K562 (cell line): ENCODE results near the gene CEP128. TPM values are rescaled to one million over a fixed set of nuclear protein-coding genes. Genes with fewer than 3 reads are reported as not detected.

Source experiments
- ATAC-seq: fragments of 200-7000 bp; cut with Tn5 transposase; 3 replicates; pipeline ENCODE4 v1.9.1; 2020; ENCODE audit warnings: moderate library complexity
- BruUV-seq: library from RNA; stranded (reverse); fragments of 400-500 nt; replicated peaks from 2 replicates; lab custom pipeline; 2021; lab: Mats Ljungman, UMichigan
- CTCF ChIA-PET: fragments of 300-600 bp; formaldehyde crosslinking; extraction: SDS; loops from one replicate; lab custom pipeline; 2021; ENCODE audit warnings: low intra/inter-chr PET ratio; lab: Yijun Ruan, JAX
- POLR2A ChIA-PET: fragments of 300-600, 350-650 bp; sonication (Branson Sonifier 250); formaldehyde crosslinking; extraction: SDS; loops from one replicate; lab custom pipeline; 2021; ENCODE audit warnings: antibody characterized with exemption, inconsistent platforms; lab: Yijun Ruan, JAX
- DNase-seq, 4 experiments: peaks; one replicate each; pipeline versions ENCODE4 v3.0.0 to v3.0.0-alpha.2; 2011 to 2018; ENCODE audit warnings: low spot score in 3 of 4, mixed read lengths in 3 of 4; ENCODE audit errors: extremely low read depth in 1 of 4
- FAIRE-seq: peaks from 2 replicates; lab custom pipeline; 2011; peaks lifted over from hg19 to GRCh38; lab: Jason Lieb, UNC
- H2AFZ ChIP-seq: 2 replicates; pipeline ENCODE4 v1.6.0; 2011; ENCODE audit warnings: low read depth, low read length, control low read depth, inconsistent platforms
- H3K27ac ChIP-seq: fragments of 200-600 bp; 3 replicates; pipeline ENCODE4 v1.8.0; 2011; ENCODE audit warnings: low read depth, mild to moderate bottlenecking, control low read depth, inconsistent platforms, low read length, moderate library complexity, mixed read lengths; ENCODE audit errors: extremely low read depth
- H3K27me3 ChIP-seq, 2 experiments: fragments of 300-600 bp in 1 of 2; 2 replicates in 1 of 2; 3 replicates in 1 of 2; pipeline versions ENCODE4 v1.6.0 to v1.8.0; 2011; ENCODE audit warnings: inconsistent platforms in 2 of 2, low read length in 2 of 2, mild to moderate bottlenecking in 1 of 2, mixed read lengths in 1 of 2, moderate library complexity in 1 of 2; ENCODE audit not compliant: control insufficient read depth in 2 of 2, insufficient read depth in 2 of 2
- H3K36me3 ChIP-seq: fragments of 300-600 bp; 3 replicates; pipeline ENCODE4 v1.8.0; 2011; ENCODE audit warnings: mild to moderate bottlenecking, low read length, inconsistent platforms; ENCODE audit not compliant: control insufficient read depth, insufficient read depth
- H3K4me1 ChIP-seq, 2 experiments: fragments of 200-600 bp in 1 of 2; replicated peaks in 1 of 2; 2 replicates in 1 of 2; 3 replicates in 1 of 2; pipeline versions ENCODE4 v1.5.1 to v1.8.0; 2011; ENCODE audit warnings: inconsistent platforms in 2 of 2, low read length in 2 of 2, mild to moderate bottlenecking in 1 of 2, mixed read lengths in 1 of 2, moderate library complexity in 1 of 2; ENCODE audit not compliant: control insufficient read depth in 2 of 2, insufficient read depth in 2 of 2
- H3K4me2 ChIP-seq: 2 replicates; pipeline ENCODE4 v1.6.1; 2011; ENCODE audit warnings: low read length, control low read depth, inconsistent platforms, mixed read lengths; ENCODE audit not compliant: insufficient read depth
- H3K4me3 ChIP-seq: fragments of 200-600 bp; sonication (generic), shearing (Covaris generic); 2 replicates; pipeline ENCODE4 v1.5.1; 2016; ENCODE audit warnings: control low read depth, inconsistent platforms
- H3K79me2 ChIP-seq: fragments of 200-600 bp; 3 replicates; pipeline ENCODE4 v1.8.0; 2011; ENCODE audit warnings: low read length, inconsistent platforms; ENCODE audit not compliant: control insufficient read depth, insufficient read depth
- H3K9ac ChIP-seq, 2 experiments: 2 replicates each; pipeline versions ENCODE4 v1.6.0 to v1.6.1; 2011; ENCODE audit warnings: low read depth in 2 of 2, low read length in 2 of 2, control low read depth in 1 of 2, inconsistent platforms in 1 of 2, mild to moderate bottlenecking in 1 of 2, mixed read lengths in 1 of 2; ENCODE audit not compliant: insufficient read depth in 1 of 2
- H3K9me1 ChIP-seq: one replicate; pipeline ENCODE4 v1.6.0; 2011; ENCODE audit warnings: inconsistent platforms, mild to moderate bottlenecking, low read length, moderate library complexity; ENCODE audit not compliant: control insufficient read depth, insufficient read depth
- H3K9me3 ChIP-seq: replicated peaks from 2 replicates; pipeline ENCODE4 v1.5.1; 2011; ENCODE audit warnings: low read depth, low read length, inconsistent platforms; ENCODE audit not compliant: control insufficient read depth, insufficient read depth
- H4K20me1 ChIP-seq: replicated peaks from 2 replicates; pipeline ENCODE4 v1.6.1; 2011; ENCODE audit warnings: low read length, inconsistent platforms, mixed read lengths; ENCODE audit not compliant: control insufficient read depth, insufficient read depth
- ATF1 ChIP-seq, 2 experiments: fragments of 450-650 bp in 1 of 2; IDR thresholded peaks; 2 replicates each; pipeline ENCODE4 v1.6.1; 2016; ENCODE audit warnings: missing compliant biosample characterization in 1 of 2, missing genetic modification characterization in 1 of 2
- DEAF1 ChIP-seq: fragments of 450-650 bp; formaldehyde crosslinking; IDR thresholded peaks from 2 replicates; pipeline ENCODE4 v1.4.0; 2020; ENCODE audit warnings: mild to moderate bottlenecking, moderate library complexity
- HLTF ChIP-seq: fragments of 450-650 bp; IDR thresholded peaks from 2 replicates; pipeline ENCODE4 v1.6.1; 2016
- NR2C1 ChIP-seq, 2 experiments: fragments of 450-650 bp; IDR thresholded peaks; 2 replicates each; pipeline ENCODE4 v1.6.1; 2017; ENCODE audit warnings: mild to moderate bottlenecking in 2 of 2, antibody characterized with exemption in 1 of 2, inconsistent platforms in 1 of 2, missing compliant biosample characterization in 1 of 2, missing genetic modification characterization in 1 of 2
- SOX6 ChIP-seq: fragments of 450-650 bp; IDR thresholded peaks from 2 replicates; pipeline ENCODE4 v1.6.1; 2014; ENCODE audit warnings: mild to moderate bottlenecking
- TAF15 ChIP-seq: fragments of 200-400 bp; formaldehyde crosslinking; IDR thresholded peaks from 2 replicates; pipeline ENCODE4 v1.6.1; 2017; ENCODE audit warnings: mild to moderate bottlenecking, low read depth, low read length, moderate library complexity
- TEAD2 ChIP-seq: fragments of 450-650 bp; IDR thresholded peaks from 2 replicates; pipeline ENCODE4 v1.6.1; 2016; ENCODE audit warnings: missing genetic modification characterization, control low read depth, missing compliant biosample characterization
- TFAP4 ChIP-seq: sonication (generic); formaldehyde crosslinking; IDR thresholded peaks from 2 replicates; pipeline ENCODE4 v1.8.0; 2022; ENCODE audit warnings: missing genetic modification reagents, mild to moderate bottlenecking, moderate library complexity, borderline replicate concordance
- USF1 ChIP-seq: sonication (generic); formaldehyde crosslinking; IDR thresholded peaks from 2 replicates; pipeline ENCODE4 v1.9.0; 2022; ENCODE audit warnings: mild to moderate bottlenecking, missing genetic modification reagents
- YY1 ChIP-seq, 3 experiments: IDR thresholded peaks; 2 replicates each; pipeline ENCODE4 v1.6.1; 2011; ENCODE audit warnings: low read length in 2 of 3, mild to moderate bottlenecking in 2 of 3, moderate library complexity in 2 of 3, borderline replicate concordance in 1 of 3, control low read depth in 1 of 3, low read depth in 1 of 3; ENCODE audit not compliant: insufficient read depth in 3 of 3, insufficient replicate concordance in 2 of 3, control insufficient read depth in 1 of 3, insufficient read length in 1 of 3; ENCODE audit errors: extremely low read depth in 1 of 3
- ZNF311 ChIP-seq: fragments of 250-450 bp; sonication (Bioruptor Pico); IDR thresholded peaks from 2 replicates; pipeline ENCODE4 v1.4.0; 2020; ENCODE audit warnings: mild to moderate bottlenecking, moderate library complexity
- ZNF77 ChIP-seq: fragments of 250-450 bp; sonication (Bioruptor Pico); IDR thresholded peaks from 2 replicates; pipeline ENCODE4 v1.5.0; 2020
- ZNF79 ChIP-seq: fragments of 250-450 bp; sonication (Bioruptor Pico); IDR thresholded peaks from 2 replicates; pipeline ENCODE4 v1.4.0; 2020; ENCODE audit warnings: low read depth, mild to moderate bottlenecking, moderate library complexity
- WGBS: fragments of 100-300 bp; shearing (Covaris generic); methylation state at CpG from one replicate; pipeline ENCODE4 v1.1.6; 2016; ENCODE audit warnings: low coverage, mixed read lengths; ENCODE audit not compliant: insufficient coverage; ENCODE audit errors: missing lambda C conversion rate; 5-methylcytosine and 5-hydroxymethylcytosine counted together
- in situ Hi-C: fragments of 300-500 bp; cut with MboI; formaldehyde crosslinking; loops from 4 replicates; pipeline ENCODE4 v1.15.0; 2018; ENCODE audit warnings: inconsistent platforms, mixed read lengths
- intact Hi-C: fragments of 100-400 bp; cut with micrococcal nuclease; formaldehyde crosslinking; loops from 2 replicates; pipeline ENCODE4 v1.14.2; 2022
- polyA plus RNA-seq, 8 experiments: library from polyadenylated mRNA; depleted of rRNA in 4 of 8; stranded (reverse) in 5 of 8; unstranded in 3 of 8; fragments of >200 nt; fragmentation: Nextera tagmentation in 2 of 8; fragmentation: Illumina TruSeq in 1 of 8; extraction: Ambion mirVana in 2 of 8; extraction: Trizol in 1 of 8; gene quantifications; 2 replicates each; pipeline versions ENCODE4 v1.2.1 to v1.2.3, GENCODE V29; 2011 to 2014; ENCODE audit warnings: inconsistent platforms in 1 of 8, missing spikeins in 1 of 8
- total RNA-seq, 7 experiments: library from RNA; depleted of rRNA in 6 of 7; stranded (reverse); fragments of >200 nt in 6 of 7; fragmentation: Illumina TruSeq in 2 of 7; extraction: Trizol in 2 of 7; gene quantifications; 2 replicates each; pipeline versions ENCODE4 v1.2.1 to v1.2.3, GENCODE V29; 2011 to 2021; ENCODE audit warnings: low replicate concordance in 1 of 7

CEP128 gene
- total and polyA plus RNA-seq, 9 of the 15 experiments (the other 6 are each of a cell fraction or from before 2014, with no cell fraction given): 2.3 to 9.2 (median 4.6) TPM

- BruUV-seq: no TSS peak
- peaks cover 0 to 9% of the 10 kb centered on the region in 2 experiments; a peak in 3 of 5 replicates for H3K4me1 ChIP-seq
- ChIA-PET CTCF (interaction anchor here (1.2 to 1.8 kb wide), 2 partner anchors 32 to 216 kb away, joined by 5 to 11 read pairs; no protein-coding TSS in a partner anchor), POLR2A (no interaction called here)
- no peak overlapping the region for H3K27ac ChIP-seq
- in situ Hi-C loops (loop anchor here (5.0 kb wide), 1 partner anchor 108 kb away; no protein-coding TSS in a partner anchor), intact Hi-C loops (loop anchor here (1.0 to 10.0 kb wide), 5 partner anchors 33 to 510 kb away; no protein-coding TSS in a partner anchor)
- H3K4me3 ChIP-seq: peak overlapping the region; percentile 51
- peak overlapping the region; percentile 75 for H3K4me2 ChIP-seq
- FAIRE-seq: peak; percentile 81
- H3K9me3 ChIP-seq: no peaks in the 10 kb centered on the region
- no peaks in the 10 kb centered on the region for H3K79me2 ChIP-seq
- no peaks in the 10 kb centered on the region for H3K9me1 ChIP-seq
- DNase-seq: peak; percentile 49 to 73 (median 58)
- H3K9ac ChIP-seq: peak overlapping the region; percentile 34 to 91; a peak in 3 of 4 replicates
- H4K20me1 ChIP-seq: no peaks in the 10 kb centered on the region
- peak; percentile 97 for ATAC-seq
- peaks cover 0 to 5% of the 10 kb centered on the region in 2 experiments; a peak in 1 of 5 replicates for H3K27me3 ChIP-seq
- peak overlapping the region; percentile 93 for H2AFZ ChIP-seq
- WGBS: 5% methylated on average over 29 of the region's 29 CpGs
- no peaks in the 10 kb centered on the region for H3K36me3 ChIP-seq
- TF ChIP-seq ZNF79 (CRISPR knock-in tag) (no peak), TEAD2 (tag) (no peak), YY1 (IDR thresholded peaks at IDR 0.05; ENCODE audit: borderline replicate concordance in 1 of 3, control insufficient read depth in 1 of 3, extremely low read depth in 1 of 3, insufficient read depth in 3 of 3, insufficient read length in 1 of 3, insufficient replicate concordance in 2 of 3, low read depth in 1 of 3, low read length in 2 of 3) (no peak), ZNF311 (CRISPR knock-in tag) (no peak), SOX6 (no peak), USF1 (CRISPR knock-in tag) (no peak), DEAF1 (peak; percentile 72), TFAP4 (no peak; the same call in 1 of the 2 replicates), TAF15 (no peak), NR2C1 (IDR thresholded peaks at IDR 0.05) (no peak), NR2C1 (tag; IDR thresholded peaks at IDR 0.05) (no peak), HLTF (no peak), ATF1 (CRISPR knock-in tag; IDR thresholded peaks at IDR 0.05) (no peak), ATF1 (tag; IDR thresholded peaks at IDR 0.05) (0 out of 2 replicates have a peak, but pooled peaks have one; percentile 16), ZNF77 (CRISPR knock-in tag) (no peak)
Measured at GRCh38 chr14:80954687-80955299, 13.3 kb upstream of the CEP128 start.
